Putamen (tissue), 1 donor: Measurements from ENCODE around the gene HADHB.
"Not testable (repeated sequence)": the region's sequence is repeated elsewhere in the genome, so short reads cannot be mapped to it uniquely, and the experiment has no call there.

Experiments
- DNase-seq: peaks from one replicate; pipeline ENCODE4 v3.0.0-alpha.2; 2016; ENCODE audit warnings: low spot score

Gene HADHB

DNA sequence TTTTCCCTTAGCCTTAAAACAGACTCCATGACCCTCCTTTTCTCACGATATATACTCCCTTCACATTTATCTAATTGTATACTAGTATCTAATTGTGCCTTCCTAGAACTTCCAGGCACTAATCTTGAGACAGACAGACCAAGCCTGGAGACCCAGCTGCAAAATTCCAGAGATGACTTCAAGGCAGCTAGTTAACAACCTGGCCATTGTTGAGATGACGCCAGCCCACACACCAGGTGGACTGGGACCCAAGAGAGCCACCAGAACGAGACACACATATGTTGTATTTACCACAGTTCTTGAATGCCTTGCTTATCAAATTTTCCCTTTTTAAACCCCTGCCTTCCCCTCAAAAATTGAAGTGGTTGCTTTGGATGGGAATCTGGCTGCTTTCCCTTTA, 52.3 kb downstream of the HADHB start:
- DNase-seq = no peak

GRCh38 chr2:26298286-26298637, 53.5 kb downstream of the HADHB start:
- DNase-seq = no peak

GRCh38 chr2:26298638-26299393, 54.1 kb downstream of the HADHB start:
- no peak for DNase-seq

GRCh38 chr2:26299471-26300101, 54.8 kb downstream of the HADHB start:
- DNase-seq = no peak

- DNase-seq = no peak
Observed at GRCh38 chr2:26300234-26300925, 55.6 kb downstream of the HADHB start.

GRCh38 chr2:26302846-26303245, 58.1 kb downstream of the HADHB start:
- DNase-seq = no peak

DNA sequence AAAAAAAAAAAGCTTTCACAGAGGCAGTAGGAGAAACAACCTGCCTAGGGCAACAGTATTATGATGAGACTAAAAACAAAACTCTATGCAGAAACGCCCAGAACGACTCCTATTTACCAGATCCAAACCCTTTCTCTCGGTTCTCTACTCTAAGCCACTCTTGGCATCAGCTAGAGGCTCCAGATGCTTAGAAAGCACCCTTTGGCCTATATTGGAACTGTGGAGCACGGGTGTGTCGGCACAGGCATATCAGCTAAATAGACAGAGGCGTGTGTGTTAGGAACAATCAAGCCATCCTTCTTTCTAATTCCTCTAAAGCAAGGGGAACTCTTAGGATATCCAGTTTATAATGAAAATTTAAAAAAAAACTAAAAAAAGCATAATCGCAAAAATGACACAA, 60.4 kb downstream of the HADHB start:
- not testable (repeated sequence) for DNase-seq

GRCh38 chr2:26305540-26305939, 60.8 kb downstream of the HADHB start:
- DNase-seq = no peak

DNA sequence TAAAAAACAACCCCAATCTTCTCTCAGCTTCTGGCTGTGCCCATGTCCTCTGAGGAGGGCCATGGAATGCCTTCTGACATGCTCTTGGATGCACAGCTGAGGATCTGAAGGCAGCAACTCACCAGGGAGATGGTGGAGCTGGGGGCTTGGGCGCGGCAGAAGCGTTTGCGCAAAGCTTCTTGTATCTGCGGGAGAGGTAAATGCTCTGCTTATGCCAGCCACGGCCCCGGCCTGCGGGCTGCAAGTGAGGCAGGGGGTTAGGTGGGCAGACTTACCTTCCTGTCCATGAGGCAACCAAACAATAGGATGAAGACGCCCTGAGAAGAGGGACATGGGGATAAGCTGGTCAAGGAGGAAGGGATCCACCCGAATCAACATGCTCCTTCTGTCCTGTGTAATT, 65.2 kb downstream of the HADHB start:
- DNase-seq = no peak

GRCh38 chr2:26312471-26312870, 67.7 kb downstream of the HADHB start:
- DNase-seq = no peak

GRCh38 chr2:26313446-26313845, 68.7 kb downstream of the HADHB start:
- no peak for DNase-seq

DNA sequence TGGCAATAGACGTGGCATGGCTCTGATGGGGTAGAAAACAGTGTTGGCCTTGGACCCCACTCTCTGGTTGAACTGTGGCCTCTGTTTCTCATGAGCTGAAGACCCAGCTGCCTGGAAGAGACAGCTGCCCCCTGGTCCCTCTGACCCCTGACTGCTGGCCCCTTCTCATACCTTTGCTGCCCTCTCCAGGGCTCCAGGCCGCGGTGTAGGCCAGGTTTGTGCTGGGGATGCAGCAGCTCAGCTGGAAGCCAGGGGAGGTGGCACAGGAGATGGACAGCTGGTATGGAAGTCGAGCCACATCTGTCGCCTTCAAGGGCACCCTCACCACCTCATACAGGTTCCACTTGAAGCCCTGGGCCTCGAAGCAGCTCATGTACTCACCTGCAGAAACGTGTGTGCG, 69.5 kb downstream of the HADHB start:
- DNase-seq = no peak

GRCh38 chr2:26316041-26316440, 71.3 kb downstream of the HADHB start:
- no peak for DNase-seq

- no peak for DNase-seq
Observed at GRCh38 chr2:26316845-26317244, 72.1 kb downstream of the HADHB start.

DNA sequence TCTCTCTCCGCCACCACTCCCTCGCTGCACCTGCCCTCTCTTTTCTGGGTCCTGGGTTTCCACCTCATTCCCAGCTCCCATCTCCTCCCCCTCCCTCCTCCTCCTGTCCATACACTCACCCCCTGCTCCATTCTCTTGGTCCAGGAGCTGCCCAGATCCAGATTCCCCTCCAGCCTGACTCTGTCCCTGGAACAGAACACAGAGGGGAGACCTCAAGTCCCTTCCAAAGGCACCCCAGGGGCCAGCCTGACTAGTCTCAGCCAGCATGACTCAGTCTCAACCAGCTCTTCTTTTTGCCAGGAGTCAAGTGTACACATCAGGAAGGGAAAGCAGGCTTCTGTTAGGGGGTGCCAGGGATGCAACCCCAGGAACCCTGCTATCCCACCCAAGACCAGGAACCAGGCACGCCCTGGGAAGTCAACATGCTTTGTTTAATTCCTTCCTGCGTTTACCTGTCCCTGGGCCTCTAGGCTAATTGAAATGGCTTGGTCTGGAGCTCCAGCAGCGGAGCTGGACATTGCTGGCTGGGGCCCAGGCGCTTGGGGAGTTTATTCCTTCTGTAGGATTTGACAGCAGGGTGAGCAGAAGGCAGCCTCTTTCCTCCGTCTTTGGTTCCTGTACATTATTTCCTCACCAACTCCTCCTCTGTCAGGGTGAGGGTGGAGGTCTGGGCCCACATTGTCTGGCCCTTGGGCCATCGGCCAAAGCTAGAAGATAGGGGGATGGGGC, 72.8 kb downstream of the HADHB start:
- no peak for DNase-seq

- no peak for DNase-seq
Observed at GRCh38 chr2:26318950-26319349, 74.2 kb downstream of the HADHB start.

- DNase-seq = not testable (repeated sequence)
Observed at GRCh38 chr2:26324479-26324878, 79.7 kb downstream of the HADHB start.

- no peak for DNase-seq
Observed at GRCh38 chr2:26324903-26325302, 80.2 kb downstream of the HADHB start.

GRCh38 chr2:26325851-26326250, 81.1 kb downstream of the HADHB start:
- DNase-seq = no peak

- DNase-seq = no peak
Observed at GRCh38 chr2:26326514-26326913, 81.8 kb downstream of the HADHB start.

GRCh38 chr2:26327291-26328272, 82.8 kb downstream of the HADHB start:
- DNase-seq = no peak
